Activated CD4-positive, alpha-beta memory T cell treated with anti-CD3 and anti-CD28 coated beads, Interleukin-2, amount 10 ng/mL, durations not matched to agents 7 days and 5 days (primary cell): ENCODE measurements around the gene MAPK8IP1. TPM values are rescaled to one million over a fixed set of nuclear protein-coding genes. Genes with fewer than 3 reads are reported as not detected.

Experiments used
- CTCF ChIA-PET: fragments of 350-600 bp; sonication (Branson Sonifier 250); formaldehyde crosslinking; loops from one replicate; lab custom pipeline; 2021; ENCODE audit warnings: antibody characterized with exemption, inconsistent platforms; lab: Charles Lee
- POLR2A ChIA-PET: fragments of 350-600 bp; sonication (Branson Sonifier 250); formaldehyde crosslinking; loops from one replicate; lab custom pipeline; 2021; ENCODE audit warnings: antibody characterized with exemption; lab: Charles Lee
- DNase-seq: peaks from one replicate; pipeline ENCODE4 v3.0.0-alpha.2; 2020
- H3K27ac Mint-ChIP-seq: one replicate; pipeline ENCODE4 v1.8.0; 2021; ENCODE audit warnings: mild to moderate bottlenecking, mixed read lengths
- H3K27me3 Mint-ChIP-seq: one replicate; pipeline ENCODE4 v1.8.0; 2021; ENCODE audit warnings: mixed read lengths
- H3K36me3 Mint-ChIP-seq: one replicate; pipeline ENCODE4 v1.8.0; 2021; ENCODE audit warnings: low read depth, mixed read lengths
- H3K4me1 Mint-ChIP-seq: one replicate; pipeline ENCODE4 v1.8.0; 2021; ENCODE audit warnings: mixed read lengths
- H3K4me3 Mint-ChIP-seq: one replicate; pipeline ENCODE4 v1.8.0; 2021; ENCODE audit warnings: mild to moderate bottlenecking, mixed read lengths
- H3K9me3 Mint-ChIP-seq: one replicate; pipeline ENCODE4 v1.8.0; 2021; ENCODE audit warnings: mixed read lengths
- total RNA-seq, 2 experiments: library from RNA; stranded (reverse); gene quantifications; one replicate each; pipeline ENCODE4 v1.2.3, GENCODE V29; 2021

The MAPK8IP1 gene
- total RNA-seq, 2 experiments from 2014 or later = 0.48 to 0.50 TPM

DNA sequence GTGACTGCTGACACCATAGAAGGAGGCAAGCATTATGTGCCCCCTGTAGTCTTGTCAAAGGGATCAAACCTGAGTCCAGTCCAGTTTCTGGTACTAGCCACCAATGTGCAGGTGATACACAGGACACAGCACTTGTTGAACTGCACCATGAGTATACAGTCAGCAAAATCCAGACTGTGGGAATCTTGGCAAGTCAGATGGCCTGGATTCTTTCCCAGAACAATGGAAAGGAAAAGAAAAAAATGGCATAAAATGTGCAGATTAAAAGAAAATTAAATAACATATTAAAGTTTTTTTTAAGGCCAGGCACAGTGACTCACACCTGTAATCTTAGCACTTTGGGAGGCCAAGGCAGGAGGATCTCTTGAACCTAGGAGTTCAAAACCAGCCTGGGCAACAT, 21.4 kb upstream of the MAPK8IP1 start:
- DNase-seq = no peak
- H3K27me3 Mint-ChIP-seq = no peaks in the 10 kb centered on the region
- CTCF ChIA-PET = no interaction called here
- H3K27ac Mint-ChIP-seq = no peak overlapping the region
- no peaks in the 10 kb centered on the region for H3K9me3 Mint-ChIP-seq
- POLR2A ChIA-PET = no interaction called here
- no peaks in the 10 kb centered on the region for H3K4me1 Mint-ChIP-seq
- H3K4me3 Mint-ChIP-seq = no peak overlapping the region
- H3K36me3 Mint-ChIP-seq = peaks cover 40% of the 10 kb centered on the region

GRCh38 chr11:45869551-45869950, 15.9 kb upstream of the MAPK8IP1 start:
- Mint-ChIP-seq H3K4me3 (no peak overlapping the region), H3K36me3 (peaks cover 45% of the 10 kb centered on the region), H3K27me3 (no peaks in the 10 kb centered on the region), H3K4me1 (no peaks in the 10 kb centered on the region), H3K9me3 (no peaks in the 10 kb centered on the region), H3K27ac (no peak overlapping the region)
- DNase-seq = no peak
- CTCF ChIA-PET = no interaction called here
- POLR2A ChIA-PET = interaction anchor here (1.9 kb wide), 1 partner anchor 11 kb away, joined by 4 read pairs; no protein-coding TSS in a partner anchor

GRCh38 chr11:45870706-45871105, 14.7 kb upstream of the MAPK8IP1 start:
- H3K4me3 Mint-ChIP-seq = no peak overlapping the region
- H3K27ac Mint-ChIP-seq = no peak overlapping the region
- no peak for DNase-seq
- H3K36me3 Mint-ChIP-seq = peaks cover 47% of the 10 kb centered on the region
- ChIA-PET POLR2A (no interaction called here), CTCF (no interaction called here)
- H3K27me3 Mint-ChIP-seq = no peaks in the 10 kb centered on the region
- H3K4me1 Mint-ChIP-seq = no peaks in the 10 kb centered on the region
- H3K9me3 Mint-ChIP-seq = no peaks in the 10 kb centered on the region

DNA sequence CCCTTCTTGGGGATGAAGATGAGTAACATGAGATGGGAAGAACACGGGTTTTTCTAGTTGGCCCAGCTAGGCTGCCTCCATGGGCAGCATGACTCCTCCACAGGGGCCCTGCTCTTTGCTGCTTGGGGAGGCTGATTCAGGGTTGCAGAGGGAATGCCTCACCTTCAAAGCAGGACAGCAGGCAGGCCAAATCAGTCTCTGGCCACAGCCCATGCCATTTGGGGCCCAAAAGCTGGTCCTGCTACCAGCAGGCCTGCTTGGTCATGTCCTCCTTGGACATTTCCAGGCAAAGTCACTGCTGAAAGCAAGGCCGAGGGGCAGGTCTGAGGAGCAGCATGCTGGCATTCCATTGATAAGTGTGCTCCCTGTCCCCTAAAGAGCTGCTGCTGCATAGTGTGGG, 13.8 kb upstream of the MAPK8IP1 start:
- Mint-ChIP-seq H3K36me3 (peaks cover 42% of the 10 kb centered on the region), H3K4me3 (no peak overlapping the region), H3K4me1 (no peaks in the 10 kb centered on the region), H3K27ac (no peak overlapping the region), H3K27me3 (no peaks in the 10 kb centered on the region), H3K9me3 (no peaks in the 10 kb centered on the region)
- CTCF ChIA-PET = interaction anchor here (1.3 to 3.7 kb wide), 3 partner anchors 47 to 243 kb away, joined by 3 to 37 read pairs (median 12); partner anchors contain the start of gene PEX16
- no peak for DNase-seq
- POLR2A ChIA-PET = no interaction called here

- H3K4me3 Mint-ChIP-seq = no peak overlapping the region
- no peaks in the 10 kb centered on the region for H3K9me3 Mint-ChIP-seq
- POLR2A ChIA-PET = no interaction called here
- CTCF ChIA-PET = interaction anchor here (0.7 to 3.7 kb wide), 12 partner anchors 10 to 241 kb away, joined by 3 to 37 read pairs (median 4); partner anchors contain the start of gene PEX16
- H3K4me1 Mint-ChIP-seq = no peaks in the 10 kb centered on the region
- H3K27ac Mint-ChIP-seq = no peak overlapping the region
- DNase-seq = peak; percentile 43
- H3K36me3 Mint-ChIP-seq = peaks cover 46% of the 10 kb centered on the region
- H3K27me3 Mint-ChIP-seq = no peaks in the 10 kb centered on the region
Measured at GRCh38 chr11:45872651-45873356, 12.6 kb upstream of the MAPK8IP1 start.

DNA sequence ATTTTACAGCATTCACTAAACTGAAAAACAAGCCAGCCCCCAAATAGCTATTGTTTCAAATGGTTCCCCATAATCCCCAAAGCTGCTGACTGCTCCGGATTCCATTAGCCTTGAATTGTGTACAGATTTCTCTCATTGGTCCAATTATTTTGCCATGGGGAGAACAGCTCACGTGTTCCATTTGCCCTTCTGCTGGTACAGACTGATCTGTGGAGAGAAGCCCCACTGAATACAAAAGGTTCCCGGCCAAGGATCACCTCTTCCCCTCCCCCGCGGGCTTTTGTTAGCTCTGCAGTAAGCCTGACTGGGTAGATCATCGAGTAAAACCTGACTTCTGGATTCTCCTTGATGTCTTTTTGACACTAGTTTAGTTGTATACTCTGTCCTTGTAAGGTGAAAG, 9.1 kb upstream of the MAPK8IP1 start:
- Mint-ChIP-seq H3K27me3 (no peaks in the 10 kb centered on the region), H3K36me3 (peaks cover 29% of the 10 kb centered on the region), H3K9me3 (no peaks in the 10 kb centered on the region), H3K4me1 (no peaks in the 10 kb centered on the region), H3K27ac (no peak overlapping the region), H3K4me3 (no peak overlapping the region)
- POLR2A ChIA-PET = no interaction called here
- CTCF ChIA-PET = no interaction called here
- DNase-seq = no peak

DNA sequence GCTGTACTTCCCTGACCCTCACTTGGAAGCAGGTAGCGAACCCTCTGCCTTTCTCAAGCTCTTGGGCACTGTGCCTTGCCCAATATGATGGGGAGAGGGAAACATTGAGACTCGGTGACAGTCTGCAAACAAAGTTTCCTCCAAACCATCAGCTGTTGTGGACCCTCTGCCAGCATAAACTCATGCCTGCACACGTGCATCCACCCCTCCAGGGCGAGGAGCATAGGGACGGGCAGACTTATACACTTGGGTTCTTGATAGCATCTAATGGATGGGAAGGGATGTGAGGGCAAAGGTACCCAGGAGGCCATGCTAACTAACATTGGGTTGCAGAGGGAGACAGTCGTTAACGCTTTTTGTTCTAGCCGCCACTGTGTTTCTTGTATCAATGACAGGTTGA, 8.2 kb upstream of the MAPK8IP1 start:
- H3K36me3 Mint-ChIP-seq = peaks cover 28% of the 10 kb centered on the region
- no peak for DNase-seq
- no peaks in the 10 kb centered on the region for H3K4me1 Mint-ChIP-seq
- ChIA-PET CTCF (no interaction called here), POLR2A (no interaction called here)
- no peaks in the 10 kb centered on the region for H3K27me3 Mint-ChIP-seq
- no peak overlapping the region for H3K4me3 Mint-ChIP-seq
- no peaks in the 10 kb centered on the region for H3K9me3 Mint-ChIP-seq
- H3K27ac Mint-ChIP-seq = no peak overlapping the region

DNA sequence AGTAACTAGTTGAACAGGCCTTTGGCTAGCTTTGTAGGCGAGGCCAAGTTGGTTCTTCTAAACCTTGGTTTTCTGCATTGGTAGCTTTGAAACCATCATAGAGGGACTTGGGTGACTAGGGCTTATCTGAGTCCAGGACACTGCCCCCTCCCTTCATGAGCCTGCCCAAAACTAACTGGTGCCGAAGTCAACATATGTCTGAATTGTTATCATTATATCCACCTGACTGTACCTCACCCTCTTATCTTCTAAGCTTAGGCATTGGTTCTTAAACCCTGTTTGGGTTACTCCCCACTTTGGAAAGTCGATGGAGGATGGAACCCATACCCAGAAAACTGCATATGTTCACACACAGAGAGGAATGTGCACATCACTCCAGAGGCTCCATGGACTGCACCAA, 7.6 kb upstream of the MAPK8IP1 start:
- POLR2A ChIA-PET = no interaction called here
- peaks cover 28% of the 10 kb centered on the region for H3K36me3 Mint-ChIP-seq
- CTCF ChIA-PET = no interaction called here
- no peak overlapping the region for H3K4me3 Mint-ChIP-seq
- no peaks in the 10 kb centered on the region for H3K9me3 Mint-ChIP-seq
- no peak overlapping the region for H3K27ac Mint-ChIP-seq
- no peak for DNase-seq
- no peaks in the 10 kb centered on the region for H3K27me3 Mint-ChIP-seq
- no peaks in the 10 kb centered on the region for H3K4me1 Mint-ChIP-seq

DNA sequence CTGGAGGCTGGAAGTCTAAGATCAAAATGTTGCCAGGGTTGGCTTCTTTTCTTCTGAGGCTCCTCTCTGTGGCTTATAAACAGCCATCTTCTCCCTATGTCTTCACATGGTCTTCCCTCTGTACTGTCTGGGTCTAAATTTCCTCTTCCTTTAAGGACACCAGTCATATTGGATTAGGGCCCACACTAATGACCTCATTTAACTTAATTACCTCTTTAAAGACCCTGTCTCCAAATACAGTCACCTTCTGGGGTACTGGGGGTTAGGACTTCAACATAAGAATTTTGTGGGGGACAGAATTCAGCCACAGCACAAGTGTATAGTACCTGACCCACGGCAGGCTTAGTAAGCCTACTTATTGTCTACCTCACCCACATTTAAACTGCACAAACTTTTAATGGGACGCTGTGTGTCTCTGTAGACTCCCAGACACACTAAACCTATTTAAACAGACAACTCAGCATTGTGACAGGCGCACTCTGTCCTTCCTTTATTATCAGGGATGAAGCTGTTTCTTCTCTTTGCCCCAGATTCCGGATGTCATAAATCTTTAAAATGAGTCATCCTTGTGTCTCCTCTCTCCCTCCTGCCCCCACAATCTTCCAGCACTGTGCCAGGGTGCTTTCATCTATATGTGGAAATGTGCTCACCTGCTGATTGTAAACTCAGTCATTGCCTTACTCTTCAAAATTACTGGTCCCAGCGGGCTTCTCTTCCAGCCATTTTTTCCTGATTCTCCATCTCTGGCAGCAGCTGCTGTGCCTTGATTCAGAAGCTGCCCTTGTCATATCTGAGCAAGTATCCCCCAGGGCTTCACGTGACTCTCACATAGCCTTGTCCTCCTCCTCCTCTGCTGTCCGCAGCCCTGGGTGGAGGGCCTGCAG, 5.4 kb upstream of the MAPK8IP1 start:
- ChIA-PET POLR2A (no interaction called here), CTCF (no interaction called here)
- no peak overlapping the region for H3K27ac Mint-ChIP-seq
- peaks cover 4% of the 10 kb centered on the region for H3K27me3 Mint-ChIP-seq
- H3K36me3 Mint-ChIP-seq = peaks cover 19% of the 10 kb centered on the region
- peaks cover 4% of the 10 kb centered on the region for H3K4me1 Mint-ChIP-seq
- no peaks in the 10 kb centered on the region for H3K9me3 Mint-ChIP-seq
- DNase-seq = no peak
- H3K4me3 Mint-ChIP-seq = no peak overlapping the region

GRCh38 chr11:45880772-45881570, 4.5 kb upstream of the MAPK8IP1 start:
- Mint-ChIP-seq H3K27me3 (peaks cover 4% of the 10 kb centered on the region), H3K9me3 (no peaks in the 10 kb centered on the region), H3K27ac (no peak overlapping the region), H3K4me1 (peaks cover 7% of the 10 kb centered on the region), H3K36me3 (peaks cover 14% of the 10 kb centered on the region), H3K4me3 (no peak overlapping the region)
- POLR2A ChIA-PET = interaction anchor here (0.5 kb wide), 1 partner anchor 189 kb away, joined by 3 read pairs; no protein-coding TSS in a partner anchor
- CTCF ChIA-PET = no interaction called here
- no peak for DNase-seq

- Mint-ChIP-seq H3K4me3 (no peak overlapping the region), H3K27ac (no peak overlapping the region), H3K4me1 (peaks cover 7% of the 10 kb centered on the region), H3K9me3 (no peaks in the 10 kb centered on the region), H3K27me3 (peaks cover 4% of the 10 kb centered on the region), H3K36me3 (peaks cover 14% of the 10 kb centered on the region)
- CTCF ChIA-PET = no interaction called here
- POLR2A ChIA-PET = no interaction called here
- DNase-seq = no peak
Measured at GRCh38 chr11:45881708-45882368, 3.6 kb upstream of the MAPK8IP1 start.

- peaks cover 7% of the 10 kb centered on the region for H3K4me1 Mint-ChIP-seq
- H3K4me3 Mint-ChIP-seq = peak overlapping the region; percentile 61
- peaks cover under 1% of the 10 kb centered on the region for H3K36me3 Mint-ChIP-seq
- DNase-seq = no peak
- CTCF ChIA-PET = interaction anchor here (0.6 to 1.7 kb wide), 2 partner anchors 92 to 113 kb away, joined by 3 to 4 read pairs; no protein-coding TSS in a partner anchor
- H3K27ac Mint-ChIP-seq = no peak overlapping the region
- H3K9me3 Mint-ChIP-seq = no peaks in the 10 kb centered on the region
- H3K27me3 Mint-ChIP-seq = peaks cover 4% of the 10 kb centered on the region
- POLR2A ChIA-PET = interaction anchor here (1.0 kb wide), 1 partner anchor 14 kb away, joined by 3 read pairs; no protein-coding TSS in a partner anchor
Measured at GRCh38 chr11:45884596-45885185, 760 bp upstream of the MAPK8IP1 start.
